H1 (cell line): ENCODE measurements around the gene RGS6. TPM values are rescaled to one million over a fixed set of nuclear protein-coding genes. Genes with fewer than 3 reads are reported as not detected.

ENCODE experiments used
- CHD7 ChIP-seq: fragments of 300-600 bp; sonication (generic); IDR thresholded peaks from 2 replicates; pipeline ENCODE4 v1.7.1; 2012; ENCODE audit warnings: low read length, moderate library complexity, mild to moderate bottlenecking, inconsistent platforms; ENCODE audit not compliant: insufficient replicate concordance
- FOSL1 ChIP-seq: IDR thresholded peaks from 2 replicates; pipeline ENCODE4 v1.6.1; 2011; ENCODE audit warnings: mild to moderate bottlenecking, low read depth, low read length, moderate library complexity; ENCODE audit not compliant: insufficient read depth
- POLR2A ChIP-seq, 2 experiments: IDR thresholded peaks; 1 replicate in 1 of 2; 2 replicates in 1 of 2; pipeline ENCODE4 v1.6.1; 2011; ENCODE audit warnings: low read depth in 2 of 2, low read length in 2 of 2, mild to moderate bottlenecking in 2 of 2; ENCODE audit errors: control extremely low read depth in 1 of 2
- TEAD4 ChIP-seq: IDR thresholded peaks from 2 replicates; pipeline ENCODE4 v1.6.1; 2012; ENCODE audit warnings: low read depth, low read length, inconsistent platforms, mixed read lengths
- polyA plus RNA-seq, 7 experiments: library from polyadenylated mRNA; depleted of rRNA in 3 of 7; stranded (reverse) in 5 of 7; unstranded in 2 of 7; fragments of >200 nt in 5 of 7; fragments of 200-250 nt in 2 of 7; gene quantifications; 1 replicate in 5 of 7; 2 replicates in 1 of 7; 4 replicates in 1 of 7; pipeline versions ENCODE4 v1.2.1 to v1.2.3, GENCODE V29; 2011 to 2013; ENCODE audit warnings: missing spikeins in 2 of 7, mixed read lengths in 2 of 7
- total RNA-seq: library from RNA; stranded (reverse); fragmentation: NEBNext Ultra II Directional; extraction: Animal tissue kit (Norgen Biotek cat#: 25700); gene quantifications from 2 replicates; pipeline ENCODE4 v1.2.1, GENCODE V29; 2021

Gene RGS6
- total and polyA plus RNA-seq, 2 of the 8 experiments (the other 6 are each of a cell fraction or from before 2014, with no cell fraction given): 0.26 to 1.1 TPM

GRCh38 chr14:72559202-72559601 is 627.0 kb downstream of the RGS6 start (continued):
- TF ChIP-seq CHD7 (no peak), POLR2A (IDR thresholded peaks at IDR 0.05; ENCODE audit: control extremely low read depth in 1 of 2, low read depth in 2 of 2, low read length in 2 of 2) (no peak), TEAD4 (no peak), FOSL1 (no peak)
- TF ChIP-seq, all 59 proteins: peak for 0
